Sigmoid colon (tissue), 7 donors: ENCODE measurements around the gene TMEM235. TPM values are rescaled to one million over a fixed set of nuclear protein-coding genes. Genes with fewer than 3 reads are reported as not detected.
A peak's percentile ranks its signal among the peaks of the same experiment; 100 is the strongest.

ENCODE experiments used
- DNase-seq: peaks from one replicate; pipeline ENCODE4 v3.0.0-alpha.2; 2019
- H3K27ac ChIP-seq, 4 donors: fragments of 200-600 bp; sonication (generic); one replicate each; pipeline ENCODE4 v1.5.1; 2016 to 2019; ENCODE audit warnings: mild to moderate bottlenecking in 1 of 4
- H3K27me3 ChIP-seq, 3 donors: fragments of 200-600 bp; sonication (generic); one replicate each; pipeline ENCODE4 v1.5.1; 2019; ENCODE audit warnings: mild to moderate bottlenecking in 1 of 3
- H3K36me3 ChIP-seq, 4 donors: fragments of 200-600 bp; sonication (generic); one replicate each; pipeline ENCODE4 v1.5.1; 2016 to 2019
- H3K4me1 ChIP-seq, 4 donors: fragments of 200-600 bp; sonication (generic); one replicate each; pipeline ENCODE4 v1.5.1; 2017 to 2019
- H3K4me3 ChIP-seq, 4 donors: fragments of 200-600 bp; sonication (generic); one replicate each; pipeline ENCODE4 v1.5.1; 2017 to 2019; ENCODE audit warnings: mild to moderate bottlenecking in 2 of 4, moderate library complexity in 1 of 4
- H3K9me3 ChIP-seq, 4 donors: fragments of 200-600 bp in 3 of 4; sonication (generic) in 3 of 4; one replicate each; pipeline versions ENCODE4 v1.5.1 to v1.6.1; 2013 to 2019
- CTCF ChIP-seq, 4 experiments: fragments of 450-650 bp in 3 of 4; fragments of 200-600 bp in 1 of 4; IDR thresholded peaks; one replicate each; pipeline ENCODE4 v1.5.1; 2016 to 2019; ENCODE audit warnings: antibody characterized with exemption in 4 of 4, mild to moderate bottlenecking in 3 of 4, moderate library complexity in 2 of 4
- EP300 ChIP-seq, 4 donors: sonication (generic); formaldehyde crosslinking; IDR thresholded peaks; one replicate each; pipeline ENCODE4 v1.6.1; 2017; ENCODE audit warnings: antibody characterized with exemption in 4 of 4
- POLR2A ChIP-seq, 2 donors: fragments of 450-650 bp; IDR thresholded peaks; one replicate each; pipeline ENCODE4 v1.6.1; 2016; ENCODE audit warnings: antibody characterized with exemption in 2 of 2, mild to moderate bottlenecking in 2 of 2, moderate library complexity in 2 of 2
- POLR2AphosphoS5 ChIP-seq, 4 donors: sonication (generic); formaldehyde crosslinking; IDR thresholded peaks; one replicate each; pipeline ENCODE4 v1.6.1; 2017; ENCODE audit warnings: antibody characterized with exemption in 4 of 4
- WGBS, 2 donors: extraction: QIAGEN DNeasy Blood & Tissue Kit; methylation state at CpG; one replicate each; pipeline ENCODE4 v1.1.7; 2013; 5-methylcytosine and 5-hydroxymethylcytosine counted together
- intact Hi-C: fragments of 100-400 bp; cut with DNase I; formaldehyde crosslinking; loops from one replicate; pipeline ENCODE4 v1.15.1; 2023
- polyA plus RNA-seq, 3 donors: library from polyadenylated mRNA; stranded (reverse); fragments of 200-250 nt; gene quantifications; one replicate each; pipeline ENCODE4 v1.2.3, GENCODE V29; 2013
- total RNA-seq, 4 donors: library from RNA; depleted of rRNA; stranded (reverse); fragments of >200 nt; gene quantifications; one replicate each; pipeline ENCODE4 v1.1.0, GENCODE V29; 2016
- donor health status: healthy with polysubstance abuse.
- donor health status: Bipolar disorder and iron deficiency.
- donor health status: healthy.

The TMEM235 gene
- total and polyA plus RNA-seq, 7 donors: 0.04 TPM; not detected in 6

GRCh38 chr17:78259192-78259554, 27.7 kb downstream of the TMEM235 start:
- peaks cover 0 to 5% (median 0%) of the 10 kb centered on the region in 4 donors for H3K4me1 ChIP-seq
- no peaks in the 10 kb centered on the region for H3K36me3 ChIP-seq
- DNase-seq: no peak
- TF ChIP-seq EP300 (IDR thresholded peaks at IDR 0.05) (no peak), CTCF (IDR thresholded peaks at IDR 0.05) (no peak), POLR2A (IDR thresholded peaks at IDR 0.05) (no peak)
- intact Hi-C loops: no loop called here
- WGBS, 2 donors: 69 to 83% methylated on average over 10 of the region's 10 CpGs
- H3K9me3 ChIP-seq: no peaks in the 10 kb centered on the region
- H3K27me3 ChIP-seq: peaks cover 0 to 17% (median 5%) of the 10 kb centered on the region in 3 donors
- H3K4me3 ChIP-seq: no peak overlapping the region
- H3K27ac ChIP-seq: peak overlapping the region in 2 of 4 donors; percentile 18 to 64

- Histone ChIP-seq H3K36me3 (no peaks in the 10 kb centered on the region), H3K9me3 (no peaks in the 10 kb centered on the region), H3K4me1 (peaks cover 0 to 1% (median 0%) of the 10 kb centered on the region in 4 donors), H3K4me3 (no peak overlapping the region), H3K27me3 (peaks cover 0 to 10% (median 3%) of the 10 kb centered on the region in 3 donors), H3K27ac (peak overlapping the region in 3 of 4 donors; percentile 34 to 49 (median 34))
- WGBS, 2 donors: 32 to 63% methylated on average over 23 of the region's 23 CpGs
- TF ChIP-seq EP300 (IDR thresholded peaks at IDR 0.05) (peak in 1 of 4 donors; percentile 53), POLR2AphosphoS5 (IDR thresholded peaks at IDR 0.05) (peak in 1 of 4 donors; percentile 33), POLR2A (IDR thresholded peaks at IDR 0.05) (no peak), CTCF (IDR thresholded peaks at IDR 0.05) (no peak)
- intact Hi-C loops: no loop called here
- no peak for DNase-seq
These were observed 31.8 kb downstream of the TMEM235 start for GRCh38 chr17:78263063-78263735.

- Histone ChIP-seq H3K36me3 (no peaks in the 10 kb centered on the region), H3K9me3 (no peaks in the 10 kb centered on the region), H3K4me3 (no peak overlapping the region), H3K27me3 (peaks cover 0 to 9% (median under 1%) of the 10 kb centered on the region in 3 donors), H3K27ac (peak overlapping the region in 3 of 4 donors; percentile 34 to 49 (median 34)), H3K4me1 (no peaks in the 10 kb centered on the region)
- DNase-seq: no peak
- intact Hi-C loops: no loop called here
- TF ChIP-seq POLR2A (IDR thresholded peaks at IDR 0.05) (no peak), POLR2AphosphoS5 (IDR thresholded peaks at IDR 0.05) (no peak), CTCF (IDR thresholded peaks at IDR 0.05) (no peak), EP300 (IDR thresholded peaks at IDR 0.05) (no peak)
- 94 to 95% methylated on average over 9 of the region's 9 CpGs for WGBS, 2 donors
These were observed 32.4 kb downstream of the TMEM235 start for GRCh38 chr17:78263736-78264340.

- no peak for DNase-seq
- Histone ChIP-seq H3K36me3 (no peaks in the 10 kb centered on the region), H3K9me3 (no peaks in the 10 kb centered on the region), H3K27ac (no peak overlapping the region), H3K27me3 (peaks cover 3 to 13% (median 7%) of the 10 kb centered on the region in 3 donors), H3K4me3 (no peak overlapping the region), H3K4me1 (peaks cover 0 to 3% (median 0%) of the 10 kb centered on the region in 4 donors)
- no peak for TF ChIP-seq POLR2AphosphoS5 (IDR thresholded peaks at IDR 0.05)
- TF ChIP-seq POLR2A (IDR thresholded peaks at IDR 0.05): no peak
- TF ChIP-seq CTCF (IDR thresholded peaks at IDR 0.05): no peak
- TF ChIP-seq EP300 (IDR thresholded peaks at IDR 0.05): no peak
- intact Hi-C loops: no loop called here
- 76 to 79% methylated on average over 5 of the region's 5 CpGs for WGBS, 2 donors
These were observed 33.2 kb downstream of the TMEM235 start for GRCh38 chr17:78264590-78264989.
